NCI-H345 treated with DMSO at 0.1 percent for 48 hours (cell line): ENCODE measurements around the gene ERCC2.

Source experiments
- DNase-seq: peaks from one replicate; lab custom pipeline; 2025; ENCODE audit not compliant: unreplicated experiment; lab: John Stamatoyannopoulos, UW

ERCC2 gene

GRCh38 chr19:45402298-45403061, 32.1 kb upstream of the ERCC2 start:
- no peak for DNase-seq

GRCh38 chr19:45401815-45402214, 31.4 kb upstream of the ERCC2 start:
- no peak for DNase-seq

GRCh38 chr19:45400192-45400591, 29.8 kb upstream of the ERCC2 start:
- DNase-seq = peak; percentile 1

- DNase-seq = no peak
Measured at GRCh38 chr19:45395821-45396617, 25.6 kb upstream of the ERCC2 start.

GRCh38 chr19:45391871-45392665, 21.7 kb upstream of the ERCC2 start:
- no peak for DNase-seq

- DNase-seq = no peak
Measured at GRCh38 chr19:45391346-45391745, 21.0 kb upstream of the ERCC2 start.

GRCh38 chr19:45385392-45386221, 15.2 kb upstream of the ERCC2 start:
- no peak for DNase-seq

- no peak for DNase-seq
Measured at GRCh38 chr19:45382426-45382825, 12.1 kb upstream of the ERCC2 start.

GRCh38 chr19:45380107-45380506, 9.7 kb upstream of the ERCC2 start:
- no peak for DNase-seq

- no peak for DNase-seq
Measured at GRCh38 chr19:45376045-45376724, 5.8 kb upstream of the ERCC2 start.

GRCh38 chr19:45368737-45369340, 1.5 kb downstream of the ERCC2 start:
- DNase-seq = no peak

- no peak for DNase-seq
Measured at GRCh38 chr19:45368127-45368526, 2.2 kb downstream of the ERCC2 start.

- no peak for DNase-seq
Measured at GRCh38 chr19:45364696-45365095, 5.7 kb downstream of the ERCC2 start.

- no peak for DNase-seq
Measured at GRCh38 chr19:45363861-45364459, 6.4 kb downstream of the ERCC2 start.

GRCh38 chr19:45362291-45362690, 8.1 kb downstream of the ERCC2 start:
- no peak for DNase-seq

- DNase-seq = no peak
Measured at GRCh38 chr19:45361608-45362007, 8.8 kb downstream of the ERCC2 start.

GRCh38 chr19:45358213-45358792, 12.1 kb downstream of the ERCC2 start:
- no peak for DNase-seq

GRCh38 chr19:45357445-45357783, 13.0 kb downstream of the ERCC2 start:
- DNase-seq = no peak
